WERI-Rb-1 (cell line): ENCODE results near the gene CPNE6.

Experiments
- DNase-seq: peaks from one replicate; pipeline ENCODE4 v3.0.0-alpha.2; 2020
- H3K27ac ChIP-seq: fragments of 250-450 bp; sonication (Bioruptor Pico); 2 replicates; pipeline ENCODE4 v1.5.1; 2020; ENCODE audit warnings: mild to moderate bottlenecking, moderate library complexity
- H3K27me3 ChIP-seq: fragments of 250-450 bp; sonication (Bioruptor Pico); 2 replicates; pipeline ENCODE4 v1.5.1; 2021; ENCODE audit warnings: mild to moderate bottlenecking, low read depth, moderate library complexity; ENCODE audit not compliant: insufficient read depth, severe bottlenecking
- H3K36me3 ChIP-seq: fragments of 250-450 bp; sonication (Bioruptor Pico); 2 replicates; pipeline ENCODE4 v1.5.1; 2020; ENCODE audit warnings: mild to moderate bottlenecking, moderate library complexity
- H3K4me3 ChIP-seq: 2 replicates; pipeline ENCODE4 v1.5.1; 2011; ENCODE audit warnings: low read depth, mild to moderate bottlenecking, control low read depth, low read length
- H3K9me3 ChIP-seq: fragments of 250-450 bp; sonication (Bioruptor Pico); 2 replicates; pipeline ENCODE4 v1.5.1; 2021; ENCODE audit warnings: mild to moderate bottlenecking, moderate library complexity; ENCODE audit not compliant: severe bottlenecking
- TF ChIP-seq, protein P1 (sequence below): IDR thresholded peaks from 2 replicates; pipeline ENCODE4 v1.5.1; 2011; ENCODE audit warnings: low read depth, mild to moderate bottlenecking, control low read depth, inconsistent platforms, low read length

Gene CPNE6

GRCh38 chr14:24095271-24096068 lies 24.1 kb downstream of the CPNE6 start:
- no peaks in the 10 kb centered on the region for H3K9me3 ChIP-seq
- H3K27ac ChIP-seq = peak overlapping the region; percentile 83
- peak; percentile 79 for DNase-seq
- no peaks in the 10 kb centered on the region for H3K36me3 ChIP-seq
- peak overlapping the region; percentile 66 for H3K4me3 ChIP-seq
- no peaks in the 10 kb centered on the region for H3K27me3 ChIP-seq
- TF ChIP-seq, protein P1, sequence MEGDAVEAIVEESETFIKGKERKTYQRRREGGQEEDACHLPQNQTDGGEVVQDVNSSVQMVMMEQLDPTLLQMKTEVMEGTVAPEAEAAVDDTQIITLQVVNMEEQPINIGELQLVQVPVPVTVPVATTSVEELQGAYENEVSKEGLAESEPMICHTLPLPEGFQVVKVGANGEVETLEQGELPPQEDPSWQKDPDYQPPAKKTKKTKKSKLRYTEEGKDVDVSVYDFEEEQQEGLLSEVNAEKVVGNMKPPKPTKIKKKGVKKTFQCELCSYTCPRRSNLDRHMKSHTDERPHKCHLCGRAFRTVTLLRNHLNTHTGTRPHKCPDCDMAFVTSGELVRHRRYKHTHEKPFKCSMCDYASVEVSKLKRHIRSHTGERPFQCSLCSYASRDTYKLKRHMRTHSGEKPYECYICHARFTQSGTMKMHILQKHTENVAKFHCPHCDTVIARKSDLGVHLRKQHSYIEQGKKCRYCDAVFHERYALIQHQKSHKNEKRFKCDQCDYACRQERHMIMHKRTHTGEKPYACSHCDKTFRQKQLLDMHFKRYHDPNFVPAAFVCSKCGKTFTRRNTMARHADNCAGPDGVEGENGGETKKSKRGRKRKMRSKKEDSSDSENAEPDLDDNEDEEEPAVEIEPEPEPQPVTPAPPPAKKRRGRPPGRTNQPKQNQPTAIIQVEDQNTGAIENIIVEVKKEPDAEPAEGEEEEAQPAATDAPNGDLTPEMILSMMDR = no peak

GRCh38 chr14:24096545-24097181 lies 25.3 kb downstream of the CPNE6 start:
- TF ChIP-seq, protein P1 = no peak
- Histone ChIP-seq H3K27ac (no peak overlapping the region), H3K27me3 (no peaks in the 10 kb centered on the region), H3K36me3 (no peaks in the 10 kb centered on the region), H3K4me3 (no peak overlapping the region), H3K9me3 (no peaks in the 10 kb centered on the region)
- DNase-seq = no peak

GRCh38 chr14:24098229-24098926 lies 27.0 kb downstream of the CPNE6 start:
- H3K36me3 ChIP-seq = no peaks in the 10 kb centered on the region
- no peak overlapping the region for H3K27ac ChIP-seq
- H3K9me3 ChIP-seq = no peaks in the 10 kb centered on the region
- H3K4me3 ChIP-seq = no peak overlapping the region
- TF ChIP-seq, protein P1 = no peak
- DNase-seq = no peak
- H3K27me3 ChIP-seq = no peaks in the 10 kb centered on the region

DNA sequence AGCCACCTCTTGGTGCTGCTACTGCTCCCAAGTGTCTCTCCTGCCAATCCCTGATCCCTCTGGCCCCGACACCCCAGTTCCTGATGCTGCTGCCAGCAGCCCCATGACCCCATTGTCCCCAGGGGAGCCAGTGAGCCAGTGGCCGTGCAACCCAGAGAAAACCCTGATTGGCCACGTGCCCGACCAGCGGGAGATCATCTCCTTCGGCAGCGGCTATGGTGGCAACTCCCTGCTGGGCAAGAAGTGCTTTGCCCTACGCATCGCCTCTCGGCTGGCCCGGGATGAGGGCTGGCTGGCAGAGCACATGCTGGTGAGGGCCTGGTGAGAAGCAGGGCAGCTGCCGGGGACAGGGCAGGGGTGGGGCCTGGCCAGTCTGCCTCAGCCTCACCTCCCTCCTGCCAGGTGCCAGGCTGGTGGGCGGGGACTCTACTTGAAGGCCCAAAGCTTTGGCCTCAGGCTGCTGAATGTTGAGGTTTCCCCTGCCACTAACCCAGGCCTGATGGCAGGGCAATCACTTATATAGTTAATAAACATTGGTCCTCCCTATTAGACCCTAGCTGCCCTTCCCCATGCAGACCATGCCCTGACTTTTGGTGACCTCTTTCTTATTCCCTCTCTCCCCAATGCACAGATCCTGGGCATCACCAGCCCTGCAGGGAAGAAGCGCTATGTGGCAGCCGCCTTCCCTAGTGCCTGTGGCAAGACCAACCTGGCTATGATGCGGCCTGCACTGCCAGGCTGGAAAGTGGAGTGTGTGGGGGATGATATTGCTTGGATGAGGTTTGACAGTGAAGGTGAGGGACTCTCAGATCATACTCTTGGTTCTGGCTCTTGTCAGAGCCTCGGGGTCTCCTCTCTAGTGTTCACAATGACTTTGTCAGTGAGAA lies 27.8 kb downstream of the CPNE6 start:
- no peak overlapping the region for H3K27ac ChIP-seq
- no peaks in the 10 kb centered on the region for H3K36me3 ChIP-seq
- TF ChIP-seq, protein P1 = no peak
- no peaks in the 10 kb centered on the region for H3K9me3 ChIP-seq
- no peak overlapping the region for H3K4me3 ChIP-seq
- no peaks in the 10 kb centered on the region for H3K27me3 ChIP-seq
- DNase-seq = no peak

DNA sequence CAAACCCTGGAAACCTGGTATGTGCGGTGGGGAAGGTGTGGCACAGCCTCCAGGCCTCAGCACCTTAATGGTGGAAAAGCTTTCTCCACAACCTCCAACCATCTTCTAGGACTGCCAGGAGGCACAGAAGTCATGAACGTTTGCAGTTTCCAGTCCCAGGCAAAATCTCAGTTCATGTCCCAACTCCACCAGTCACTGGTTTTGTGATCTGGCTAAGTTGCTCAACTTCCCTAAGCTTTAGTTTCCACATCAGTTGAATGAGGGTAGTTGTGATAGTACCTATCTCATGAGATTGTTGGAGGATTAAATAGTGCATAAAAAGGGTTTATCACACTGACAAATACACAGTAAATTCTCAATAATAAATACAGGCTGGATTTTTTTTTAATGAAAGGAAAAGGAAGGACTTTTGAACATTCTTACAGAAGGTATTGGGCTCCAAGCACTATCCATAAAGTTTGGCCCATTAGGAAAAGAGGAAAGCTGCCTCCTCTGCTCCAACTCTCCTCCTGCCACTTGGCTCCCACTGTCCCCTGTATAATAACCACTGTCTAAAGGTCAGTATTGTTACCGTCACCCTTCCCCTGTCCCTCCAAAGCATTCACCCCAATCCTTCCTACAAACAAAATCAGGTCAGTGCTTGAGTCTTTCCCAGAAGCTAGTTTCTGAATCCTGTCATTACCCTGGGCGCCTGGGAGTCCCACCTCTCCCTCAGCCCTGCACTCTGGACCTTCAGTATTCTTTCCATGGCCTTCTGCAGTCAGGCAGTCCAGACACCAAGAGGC lies 29.0 kb downstream of the CPNE6 start:
- Histone ChIP-seq H3K36me3 (no peaks in the 10 kb centered on the region), H3K9me3 (peaks cover 2% of the 10 kb centered on the region), H3K27me3 (no peaks in the 10 kb centered on the region), H3K27ac (no peak overlapping the region), H3K4me3 (no peak overlapping the region)
- TF ChIP-seq, protein P1 = no peak
- no peak for DNase-seq
